ENCODE measurements around the gene CAMTA1. TPM values are rescaled to one million over a fixed set of nuclear protein-coding genes. Genes with fewer than 3 reads are reported as not detected.

CAMTA1 gene
- total RNA-seq, 1 donor from 2014 or later: 69.9 TPM

- Mint-ChIP-seq H3K36me3 (ENCODE audit: low read depth) (no peaks in the 10 kb centered on the region), H3K4me3 (no peak overlapping the region), H3K27me3 (no peaks in the 10 kb centered on the region), H3K9me3 (peaks cover 23% of the 10 kb centered on the region), H3K4me1 (no peaks in the 10 kb centered on the region), H3K27ac (no peak overlapping the region)
- no peak for DNase-seq
- intact Hi-C loops (cut with micrococcal nuclease): no loop called here
Observed at GRCh38 chr1:7178741-7179140, 393.5 kb downstream of the CAMTA1 start.

- intact Hi-C loops (cut with micrococcal nuclease): no loop called here
- Mint-ChIP-seq H3K4me1 (no peaks in the 10 kb centered on the region), H3K4me3 (no peak overlapping the region), H3K27ac (no peak overlapping the region), H3K9me3 (no peaks in the 10 kb centered on the region), H3K27me3 (peaks cover 7% of the 10 kb centered on the region), H3K36me3 (ENCODE audit: low read depth) (no peaks in the 10 kb centered on the region)
- DNase-seq: no peak
Observed at GRCh38 chr1:7185721-7186120, 400.5 kb downstream of the CAMTA1 start.

GRCh38 chr1:7186382-7187111 is 401.3 kb downstream of the CAMTA1 start:
- intact Hi-C loops (cut with micrococcal nuclease): no loop called here
- no peak for DNase-seq
- Mint-ChIP-seq H3K4me3 (no peak overlapping the region), H3K4me1 (no peaks in the 10 kb centered on the region), H3K27me3 (peaks cover 7% of the 10 kb centered on the region), H3K36me3 (ENCODE audit: low read depth) (no peaks in the 10 kb centered on the region), H3K27ac (no peak overlapping the region), H3K9me3 (no peaks in the 10 kb centered on the region)

- Mint-ChIP-seq H3K27me3 (peaks cover 7% of the 10 kb centered on the region), H3K4me3 (no peak overlapping the region), H3K4me1 (no peaks in the 10 kb centered on the region), H3K36me3 (ENCODE audit: low read depth) (no peaks in the 10 kb centered on the region), H3K9me3 (no peaks in the 10 kb centered on the region), H3K27ac (no peak overlapping the region)
- no peak for DNase-seq
- intact Hi-C loops (cut with micrococcal nuclease): no loop called here
Observed at GRCh38 chr1:7187112-7187493, 401.8 kb downstream of the CAMTA1 start.

GRCh38 chr1:7190261-7190660 is 405.0 kb downstream of the CAMTA1 start:
- intact Hi-C loops (cut with micrococcal nuclease): no loop called here
- H3K9me3 Mint-ChIP-seq: no peaks in the 10 kb centered on the region

GRCh38 chr1:7192453-7192852 is 407.2 kb downstream of the CAMTA1 start:
- Mint-ChIP-seq H3K9me3 (no peaks in the 10 kb centered on the region), H3K27me3 (peaks cover 2% of the 10 kb centered on the region), H3K4me3 (no peak overlapping the region), H3K4me1 (no peaks in the 10 kb centered on the region), H3K27ac (no peak overlapping the region), H3K36me3 (ENCODE audit: low read depth) (no peaks in the 10 kb centered on the region)
- intact Hi-C loops (cut with micrococcal nuclease): no loop called here
- no peak for DNase-seq

More at GRCh38 chr1:7190261-7190660, 405.0 kb downstream of the CAMTA1 start:
- Mint-ChIP-seq H3K36me3 (ENCODE audit: low read depth) (no peaks in the 10 kb centered on the region), H3K27ac (no peak overlapping the region), H3K4me1 (no peaks in the 10 kb centered on the region), H3K27me3 (peaks cover 5% of the 10 kb centered on the region), H3K4me3 (no peak overlapping the region)
- no peak for DNase-seq

GRCh38 chr1:7196036-7196911 is 411.0 kb downstream of the CAMTA1 start:
- H3K9me3 Mint-ChIP-seq: no peaks in the 10 kb centered on the region
- H3K36me3 Mint-ChIP-seq (ENCODE audit: low read depth): no peaks in the 10 kb centered on the region
- peak; percentile 45 for DNase-seq
- no peaks in the 10 kb centered on the region for H3K27me3 Mint-ChIP-seq
- intact Hi-C loops (cut with micrococcal nuclease): no loop called here
- no peaks in the 10 kb centered on the region for H3K4me1 Mint-ChIP-seq
- no peak overlapping the region for H3K27ac Mint-ChIP-seq
- no peak overlapping the region for H3K4me3 Mint-ChIP-seq

GRCh38 chr1:7198664-7199063 is 413.4 kb downstream of the CAMTA1 start:
- Mint-ChIP-seq H3K27me3 (no peaks in the 10 kb centered on the region), H3K27ac (no peak overlapping the region), H3K4me1 (no peaks in the 10 kb centered on the region), H3K9me3 (no peaks in the 10 kb centered on the region), H3K4me3 (no peak overlapping the region), H3K36me3 (ENCODE audit: low read depth) (no peaks in the 10 kb centered on the region)
- no peak for DNase-seq
- intact Hi-C loops (cut with micrococcal nuclease): no loop called here

GRCh38 chr1:7199077-7199779 is 414.0 kb downstream of the CAMTA1 start:
- no peaks in the 10 kb centered on the region for H3K9me3 Mint-ChIP-seq
- DNase-seq: peak; percentile 43
- intact Hi-C loops (cut with micrococcal nuclease): no loop called here
- no peak overlapping the region for H3K27ac Mint-ChIP-seq
- no peak overlapping the region for H3K4me3 Mint-ChIP-seq
- H3K4me1 Mint-ChIP-seq: no peaks in the 10 kb centered on the region
- no peaks in the 10 kb centered on the region for H3K36me3 Mint-ChIP-seq (ENCODE audit: low read depth)
- peaks cover 2% of the 10 kb centered on the region for H3K27me3 Mint-ChIP-seq

GRCh38 chr1:7207875-7208646 is 422.8 kb downstream of the CAMTA1 start:
- intact Hi-C loops (cut with micrococcal nuclease): no loop called here

GRCh38 chr1:7208647-7209180 is 423.5 kb downstream of the CAMTA1 start:
- Mint-ChIP-seq H3K36me3 (ENCODE audit: low read depth) (no peaks in the 10 kb centered on the region), H3K27ac (no peak overlapping the region), H3K9me3 (no peaks in the 10 kb centered on the region), H3K4me1 (peaks cover 4% of the 10 kb centered on the region), H3K27me3 (peaks cover 14% of the 10 kb centered on the region), H3K4me3 (no peak overlapping the region)
- intact Hi-C loops (cut with micrococcal nuclease): no loop called here
- DNase-seq: peak; percentile 35

More at GRCh38 chr1:7207875-7208646, 422.8 kb downstream of the CAMTA1 start:
- peak; percentile 76 for DNase-seq
- Mint-ChIP-seq H3K4me1 (peaks cover 4% of the 10 kb centered on the region), H3K36me3 (ENCODE audit: low read depth) (no peaks in the 10 kb centered on the region), H3K27me3 (peaks cover 14% of the 10 kb centered on the region), H3K9me3 (no peaks in the 10 kb centered on the region), H3K4me3 (no peak overlapping the region), H3K27ac (no peak overlapping the region)

- Mint-ChIP-seq H3K4me3 (no peak overlapping the region), H3K4me1 (peaks cover 4% of the 10 kb centered on the region), H3K36me3 (ENCODE audit: low read depth) (no peaks in the 10 kb centered on the region), H3K27me3 (peaks cover 12% of the 10 kb centered on the region), H3K9me3 (no peaks in the 10 kb centered on the region), H3K27ac (no peak overlapping the region)
- DNase-seq: no peak
- intact Hi-C loops (cut with micrococcal nuclease): no loop called here
Observed at GRCh38 chr1:7209336-7209735, 424.1 kb downstream of the CAMTA1 start.

- Mint-ChIP-seq H3K4me1 (no peaks in the 10 kb centered on the region), H3K36me3 (ENCODE audit: low read depth) (no peaks in the 10 kb centered on the region), H3K27ac (no peak overlapping the region), H3K27me3 (no peaks in the 10 kb centered on the region), H3K4me3 (no peak overlapping the region), H3K9me3 (no peaks in the 10 kb centered on the region)
- intact Hi-C loops (cut with micrococcal nuclease): no loop called here
- DNase-seq: peak; percentile 77
Observed at GRCh38 chr1:7218210-7218832, 433.1 kb downstream of the CAMTA1 start.
